HS-27A (cell line): ENCODE results near the gene CACNA2D2.

Experiments used
- DNase-seq: peaks from one replicate; pipeline ENCODE4 v3.0.0-alpha.2; 2012; ENCODE audit warnings: low read depth, missing footprints

CACNA2D2 gene

DNA sequence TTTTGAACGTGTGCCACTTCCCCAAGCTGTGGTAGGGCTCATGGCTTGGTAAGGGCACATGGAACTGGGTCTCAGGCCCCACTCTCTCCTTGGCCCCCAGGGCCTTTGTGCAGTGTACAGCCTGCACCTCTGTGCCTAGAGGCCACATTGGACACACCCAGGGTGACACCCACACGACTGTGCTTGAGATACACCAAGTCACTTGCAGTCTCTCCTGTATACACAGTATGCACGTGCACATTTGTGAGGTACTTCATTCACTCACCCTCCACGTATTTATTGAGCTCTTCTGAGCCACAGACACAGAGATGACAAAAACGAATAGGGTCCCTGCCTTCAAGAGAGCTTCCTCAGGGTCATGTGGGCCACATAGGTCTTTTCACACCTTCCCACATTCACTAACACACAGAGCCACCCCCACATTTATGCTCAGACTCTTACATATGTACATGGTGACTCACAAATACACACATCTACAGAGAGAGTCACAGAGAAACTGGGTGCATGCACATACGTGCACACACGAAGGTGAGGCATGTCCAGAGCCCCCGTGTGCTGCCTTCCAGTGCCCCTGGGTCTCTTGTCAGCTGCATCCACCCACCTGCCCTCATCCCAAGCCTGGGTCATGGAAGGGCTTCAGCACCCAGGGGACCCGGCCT is 134.3 kb downstream of the CACNA2D2 start:
- no peak for DNase-seq

DNA sequence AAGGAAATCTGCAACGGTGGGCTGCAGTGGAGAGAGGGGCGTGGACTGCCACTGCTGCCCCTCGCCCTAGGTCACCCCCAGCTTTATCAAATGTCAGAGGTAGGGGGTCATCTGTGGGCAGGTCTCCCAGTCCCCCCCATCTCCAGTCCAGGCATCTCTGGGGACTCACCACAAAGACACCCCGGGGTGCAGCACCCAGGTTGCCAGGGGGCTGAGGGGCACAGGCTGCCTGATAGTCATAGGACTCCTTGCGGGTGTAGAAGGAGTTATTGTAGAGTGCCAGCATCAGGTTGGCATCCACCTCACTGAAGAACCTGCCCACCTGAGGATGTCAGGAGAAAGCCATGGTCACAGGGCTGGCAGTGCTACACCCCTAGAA is 137.6 kb downstream of the CACNA2D2 start:
- no peak for DNase-seq

DNA sequence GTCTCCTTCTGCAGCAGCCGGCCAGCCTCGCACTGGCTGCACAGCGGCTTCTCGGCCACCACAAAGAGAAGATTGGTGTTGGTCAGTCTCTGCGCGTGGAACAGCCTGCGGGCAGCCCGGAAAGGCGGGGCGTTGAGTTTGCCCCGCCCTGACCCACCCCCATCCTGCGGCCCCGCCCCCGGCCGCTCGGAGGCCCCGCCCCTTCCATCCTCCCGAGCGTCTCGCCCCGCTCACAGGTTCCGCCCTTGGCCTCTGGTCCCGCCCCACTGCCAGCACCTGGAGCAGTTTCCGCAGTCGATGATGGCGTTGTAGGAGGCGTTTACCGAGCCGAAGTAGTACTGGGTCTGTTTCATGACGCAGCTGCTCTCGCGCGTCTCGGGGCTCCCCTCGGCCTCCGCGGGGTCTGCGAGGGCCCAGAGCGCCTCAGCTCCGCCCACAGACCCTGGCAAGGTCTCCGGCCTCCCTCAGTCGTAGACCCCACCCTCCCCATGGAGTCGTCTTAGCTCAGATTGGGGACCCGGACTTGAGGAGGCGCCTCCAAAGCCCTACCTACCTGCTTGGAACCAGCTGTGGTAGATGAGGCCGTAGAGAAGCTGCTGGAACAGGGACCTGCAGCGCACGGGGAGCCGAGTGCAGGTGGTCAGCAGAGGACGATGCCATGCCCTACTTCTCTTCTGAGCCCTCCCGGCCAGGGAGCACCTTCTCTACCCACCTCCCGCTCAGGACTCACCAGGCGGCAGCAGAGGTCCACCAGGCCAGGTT is 138.2 kb downstream of the CACNA2D2 start:
- no peak for DNase-seq

DNA sequence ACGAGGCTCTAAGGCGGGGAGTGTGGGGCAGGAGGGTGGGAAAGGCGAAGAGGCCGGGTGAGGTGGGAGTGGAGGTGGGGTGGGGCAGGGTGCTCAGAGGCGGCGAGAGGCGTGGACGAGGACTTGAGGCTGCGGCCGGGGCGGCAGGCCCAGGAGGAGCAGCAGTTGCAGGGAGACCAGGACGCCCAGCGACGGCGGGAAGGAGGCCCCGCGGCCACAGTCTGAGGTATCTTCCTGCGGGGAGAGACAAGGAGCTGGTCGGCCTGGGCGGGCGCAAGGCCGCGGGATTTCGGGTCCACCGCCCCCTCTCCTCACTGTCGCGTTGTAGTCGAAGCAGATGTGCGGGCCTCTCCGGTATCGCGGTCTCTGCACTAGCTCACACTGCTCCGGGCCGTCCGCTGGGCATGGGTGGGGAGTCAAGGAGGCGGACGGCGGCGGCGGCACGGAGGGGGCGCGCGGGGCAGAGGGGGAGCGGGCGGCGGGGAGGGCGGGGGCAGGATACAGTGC is 138.8 kb downstream of the CACNA2D2 start:
- DNase-seq, result no peak

- no peak for DNase-seq
Observed at GRCh38 chr3:50359760-50360110, 143.7 kb downstream of the CACNA2D2 start.

GRCh38 chr3:50358911-50359759 is 144.3 kb downstream of the CACNA2D2 start, which contains the start of gene TMEM115:
Gene TMEM115, minus strand, starts transcription at chr3:50359521. Its CDS starts 458 bp downstream, at chr3:50359063.
- peak; percentile 96 for DNase-seq

DNA sequence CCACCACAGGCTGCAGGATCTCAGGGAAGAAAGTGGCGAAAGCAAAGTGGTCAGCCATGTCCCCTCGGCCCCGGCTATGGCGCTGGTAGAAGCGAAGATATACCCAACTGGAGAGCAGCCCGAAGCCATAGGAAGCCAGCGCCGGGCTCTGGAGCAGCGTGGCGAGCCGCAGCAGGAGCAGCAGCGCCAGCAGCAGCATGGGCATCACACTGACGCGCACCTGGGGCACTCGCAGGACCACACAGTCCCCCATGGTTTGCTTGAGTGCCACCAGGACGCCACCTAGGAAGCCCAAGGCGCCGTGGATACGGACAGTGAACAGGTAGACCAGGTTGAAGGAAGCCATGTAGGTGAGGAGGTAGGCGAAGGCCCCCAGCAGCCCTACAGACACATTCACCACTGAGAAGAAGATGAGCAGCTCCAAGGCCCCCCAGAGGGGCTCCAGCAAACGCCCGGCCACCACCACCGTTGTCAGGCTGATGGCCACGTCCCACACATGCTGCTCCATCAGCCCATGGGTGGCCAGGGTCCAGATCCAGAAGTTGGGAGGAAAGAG is 145.0 kb downstream of the CACNA2D2 start:
- DNase-seq, result no peak

DNA sequence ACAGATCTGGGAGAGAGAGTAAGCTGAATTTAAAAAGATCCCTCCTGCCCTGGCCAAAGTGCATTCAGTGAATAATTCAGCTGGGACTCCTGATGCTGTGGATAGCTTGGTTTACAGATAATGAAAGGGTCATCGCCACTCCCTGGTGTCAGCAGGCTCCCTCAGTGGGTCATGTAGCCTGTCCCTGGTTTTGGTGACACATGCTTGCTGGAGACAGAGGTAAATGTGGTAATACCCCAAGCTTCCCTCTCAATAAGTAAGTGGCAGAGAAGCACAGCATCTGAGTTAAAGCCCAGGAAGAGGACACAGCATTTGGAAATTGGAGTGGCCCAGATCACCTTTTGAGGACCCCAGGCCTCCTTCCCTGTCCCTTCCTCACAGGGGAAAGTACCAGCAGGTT is 146.0 kb downstream of the CACNA2D2 start:
- no peak for DNase-seq

GRCh38 chr3:50356553-50356952 is 146.9 kb downstream of the CACNA2D2 start:
- no peak for DNase-seq

- DNase-seq, result no peak
Observed at GRCh38 chr3:50355829-50356552, 147.4 kb downstream of the CACNA2D2 start.

GRCh38 chr3:50354850-50355249 is 148.6 kb downstream of the CACNA2D2 start:
- DNase-seq, result no peak

DNA sequence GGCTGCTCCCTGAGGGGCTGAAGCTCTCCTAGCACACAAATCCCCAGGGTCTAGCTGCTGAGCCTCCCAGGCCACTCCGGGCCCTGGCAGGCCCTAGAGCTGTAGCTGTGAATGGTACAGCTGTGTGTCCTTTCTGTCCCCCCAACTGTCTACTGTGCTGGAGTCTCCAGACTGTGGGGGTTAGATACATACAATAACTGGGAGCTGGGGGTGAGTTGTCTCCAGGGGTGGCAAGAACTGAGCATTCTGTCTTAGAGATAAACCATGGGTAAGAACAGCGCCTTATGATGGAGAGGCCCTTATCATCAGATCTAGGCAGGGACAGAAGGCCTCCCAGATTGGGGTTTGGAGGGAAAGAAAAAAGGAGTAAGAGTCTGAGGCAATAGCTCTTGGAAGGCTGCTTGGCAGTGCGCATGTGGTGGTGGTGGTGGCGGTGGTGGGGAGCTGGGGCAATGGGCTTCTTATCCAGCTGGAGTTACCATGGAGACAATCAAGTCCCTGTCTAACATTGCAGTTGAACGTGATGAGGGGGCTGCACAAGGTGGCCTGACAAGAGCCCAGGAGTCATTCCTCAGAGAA is 149.2 kb downstream of the CACNA2D2 start:
- no peak for DNase-seq

- DNase-seq, result no peak
Observed at GRCh38 chr3:50353245-50354004, 150.0 kb downstream of the CACNA2D2 start.

- no peak for DNase-seq
Observed at GRCh38 chr3:50352781-50353180, 150.7 kb downstream of the CACNA2D2 start.

GRCh38 chr3:50351323-50351697 is 152.1 kb downstream of the CACNA2D2 start:
- DNase-seq, result no peak

- peak; percentile 86 for DNase-seq
Observed at GRCh38 chr3:50350527-50351322, 152.7 kb downstream of the CACNA2D2 start, which contains the start of the genes CYB561D2 and NPRL2. Gene CYB561D2, plus strand, starts transcription at chr3:50350862. Its CDS starts 572 bp downstream, at chr3:50351434. Gene NPRL2, minus strand, starts transcription at chr3:50350775. Its CDS starts 123 bp downstream, at chr3:50350652.

DNA sequence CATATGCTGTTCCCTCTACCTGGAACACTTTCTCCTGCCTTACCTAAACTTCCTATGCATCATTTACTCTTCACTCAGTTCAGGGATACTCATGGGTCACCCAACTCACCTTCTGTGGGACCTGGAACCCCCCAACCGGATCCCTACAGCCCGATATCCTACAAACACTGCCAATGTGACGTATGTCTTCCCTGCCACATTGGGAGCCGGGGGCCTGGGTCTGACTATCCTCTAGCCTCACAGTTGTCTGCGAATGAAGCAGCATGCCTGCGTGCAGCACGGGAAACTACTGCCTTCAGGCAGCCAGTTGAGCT is 153.3 kb downstream of the CACNA2D2 start:
- DNase-seq, result no peak

DNA sequence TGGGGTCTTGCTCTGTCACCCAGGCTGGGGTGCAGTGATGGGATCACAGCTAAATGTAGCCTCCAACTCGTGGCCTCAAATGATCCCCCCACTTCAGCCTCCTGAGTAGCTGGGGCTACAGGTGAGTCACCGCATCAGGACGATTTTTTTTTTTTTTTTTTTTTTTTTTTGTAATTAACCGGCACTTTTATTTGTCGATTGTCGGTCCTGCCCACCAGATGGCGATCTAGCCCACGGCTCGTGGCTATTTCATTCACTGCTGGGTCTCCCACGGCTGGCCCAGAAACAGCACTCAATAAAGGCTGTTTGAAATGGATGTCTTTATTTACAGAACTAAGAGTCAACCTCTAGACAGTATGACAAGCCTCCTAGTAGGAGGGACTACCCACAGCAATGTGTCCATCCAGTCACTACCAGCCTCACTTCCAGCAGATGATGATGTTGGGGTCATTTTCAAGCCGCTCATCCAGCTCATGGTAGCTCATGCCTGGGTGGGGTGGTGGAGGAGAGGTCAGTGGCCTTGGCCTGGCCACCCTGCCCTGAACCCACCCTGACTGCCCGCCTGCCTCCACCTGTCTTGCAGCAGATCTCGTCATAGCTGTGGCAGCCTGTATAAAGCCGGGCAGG is 156.1 kb downstream of the CACNA2D2 start:
- peak; percentile 59 for DNase-seq

DNA sequence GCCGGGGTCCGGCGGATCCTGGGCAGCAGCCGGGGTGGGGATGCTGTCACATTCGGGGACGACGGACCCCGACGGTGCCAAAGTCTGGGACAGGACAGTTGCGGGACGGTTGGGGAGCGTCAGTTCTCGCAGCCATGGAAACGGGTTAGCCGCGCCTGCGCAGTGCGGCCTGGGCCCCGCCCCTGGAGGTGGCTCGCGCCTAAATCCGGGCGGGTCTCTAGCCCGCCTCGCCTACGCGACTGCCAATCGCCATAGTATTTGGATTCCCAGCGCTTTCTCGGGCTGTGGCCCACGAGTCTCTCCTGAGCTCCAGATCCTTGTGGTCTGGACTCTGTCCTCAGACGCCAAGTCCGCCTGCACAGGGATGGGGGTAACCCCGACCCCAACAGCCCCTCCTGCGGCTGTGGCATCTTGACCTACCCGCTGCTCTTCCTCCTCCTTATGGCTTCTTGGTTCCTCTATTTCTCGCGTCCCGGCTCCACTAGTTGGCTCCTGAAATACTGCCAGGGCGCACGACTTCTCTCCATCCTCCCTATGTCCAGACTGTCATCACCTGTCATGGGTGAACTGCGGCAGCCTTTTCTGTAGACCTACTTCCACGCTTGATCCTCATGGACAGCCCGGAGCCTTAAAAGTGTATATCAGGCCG is 157.7 kb downstream of the CACNA2D2 start, which contains the start of gene ZMYND10:
TSS of gene ZMYND10 (minus strand) at position 147 of the 649 bp plus-strand sequence. CDS start 153 bp downstream, outside the sequence.
- DNase-seq, result no peak
